Measurements from ENCODE around the gene EHD2. TPM values are rescaled to one million over a fixed set of nuclear protein-coding genes. Genes with fewer than 3 reads are reported as not detected.
"Not testable (repeated sequence)": the region's sequence is repeated elsewhere in the genome, so short reads cannot be mapped to it uniquely, and the experiment has no call there.

Gene EHD2, protein sequence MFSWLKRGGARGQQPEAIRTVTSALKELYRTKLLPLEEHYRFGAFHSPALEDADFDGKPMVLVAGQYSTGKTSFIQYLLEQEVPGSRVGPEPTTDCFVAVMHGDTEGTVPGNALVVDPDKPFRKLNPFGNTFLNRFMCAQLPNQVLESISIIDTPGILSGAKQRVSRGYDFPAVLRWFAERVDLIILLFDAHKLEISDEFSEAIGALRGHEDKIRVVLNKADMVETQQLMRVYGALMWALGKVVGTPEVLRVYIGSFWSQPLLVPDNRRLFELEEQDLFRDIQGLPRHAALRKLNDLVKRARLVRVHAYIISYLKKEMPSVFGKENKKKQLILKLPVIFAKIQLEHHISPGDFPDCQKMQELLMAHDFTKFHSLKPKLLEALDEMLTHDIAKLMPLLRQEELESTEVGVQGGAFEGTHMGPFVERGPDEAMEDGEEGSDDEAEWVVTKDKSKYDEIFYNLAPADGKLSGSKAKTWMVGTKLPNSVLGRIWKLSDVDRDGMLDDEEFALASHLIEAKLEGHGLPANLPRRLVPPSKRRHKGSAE
- 18.4 and 20.3 TPM in 2 replicates for total RNA-seq (2014; rRNA removed; shearing (Covaris generic))

- peak; percentile 75 for DNase-seq (ENCODE audit: low spot score)
Measured at GRCh38 chr19:47713046-47714021, at the start of gene EHD2. Gene EHD2, plus strand, starts transcription at chr19:47713422. Its CDS starts 3,191 bp downstream, at chr19:47716613.

- DNase-seq (ENCODE audit: low spot score): peak; percentile 89
Measured at GRCh38 chr19:47663435-47663910, 49.7 kb upstream of the EHD2 start.

DNA sequence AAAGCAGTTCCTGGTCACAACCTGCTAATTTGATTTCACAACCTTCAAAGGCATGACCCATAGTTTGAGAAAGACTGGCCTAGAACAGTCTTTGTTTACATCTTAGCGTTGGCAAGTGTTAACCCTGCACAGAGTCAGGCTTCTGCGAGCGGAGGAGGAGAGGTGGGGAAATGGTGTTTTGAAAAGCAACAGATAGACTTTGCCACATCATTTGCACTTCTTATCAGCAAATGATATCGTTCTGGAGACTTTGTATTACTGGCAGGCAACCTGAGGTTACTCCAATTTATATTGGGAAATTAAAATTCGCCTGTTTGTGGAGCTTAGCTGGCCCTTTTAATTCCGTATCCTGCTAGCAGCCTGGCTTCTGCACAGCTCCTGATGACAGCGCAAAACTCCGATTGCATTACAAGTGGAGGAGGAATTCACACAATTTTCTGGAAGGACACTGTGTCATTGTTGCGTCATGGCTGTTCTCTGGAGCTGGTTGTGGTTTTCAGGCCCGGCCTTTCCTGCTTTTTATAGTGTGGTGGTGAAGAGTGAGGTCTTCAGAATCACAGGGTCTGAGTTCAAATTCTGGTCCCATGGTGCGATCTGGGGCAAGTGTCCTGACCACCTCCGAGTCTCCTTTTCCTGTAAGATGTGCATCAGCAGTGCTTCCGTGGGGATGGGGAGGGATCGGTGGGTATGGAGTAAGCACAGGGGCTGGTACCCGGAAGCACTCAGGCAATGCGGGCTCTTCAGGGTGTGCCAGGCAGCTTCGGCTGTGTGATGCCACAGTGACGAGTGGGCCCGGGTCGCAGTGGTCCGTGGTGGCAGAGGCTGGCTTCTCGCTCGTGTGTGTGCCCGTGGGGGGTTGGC lies 49.1 kb upstream of the EHD2 start:
- DNase-seq (ENCODE audit: low spot score): peak; percentile 78

GRCh38 chr19:47668556-47668955 lies 44.7 kb upstream of the EHD2 start:
- DNase-seq (ENCODE audit: low spot score): not testable (repeated sequence)

- DNase-seq (ENCODE audit: low spot score): no peak
Measured at GRCh38 chr19:47670736-47671135, 42.5 kb upstream of the EHD2 start.

DNA sequence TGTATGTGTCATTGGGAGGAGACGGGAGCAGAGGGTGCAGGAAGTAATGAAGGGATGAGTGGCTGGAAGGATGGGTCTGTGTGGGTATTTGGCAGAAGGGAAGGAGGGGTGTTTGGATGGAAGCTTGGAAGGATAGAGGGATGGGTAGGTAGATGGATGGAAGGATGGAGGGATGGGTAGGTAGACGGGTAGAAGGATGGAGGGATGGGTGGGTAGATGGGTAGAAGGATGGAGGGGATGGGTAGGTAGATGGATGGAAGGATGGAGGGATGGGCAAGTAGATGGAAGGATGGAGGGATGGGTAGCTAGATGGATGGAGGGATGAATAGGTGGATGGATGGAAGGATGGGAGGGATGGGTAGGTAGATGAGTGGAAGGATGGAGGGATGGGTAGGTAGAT lies 41.7 kb upstream of the EHD2 start:
- no peak for DNase-seq (ENCODE audit: low spot score)

DNA sequence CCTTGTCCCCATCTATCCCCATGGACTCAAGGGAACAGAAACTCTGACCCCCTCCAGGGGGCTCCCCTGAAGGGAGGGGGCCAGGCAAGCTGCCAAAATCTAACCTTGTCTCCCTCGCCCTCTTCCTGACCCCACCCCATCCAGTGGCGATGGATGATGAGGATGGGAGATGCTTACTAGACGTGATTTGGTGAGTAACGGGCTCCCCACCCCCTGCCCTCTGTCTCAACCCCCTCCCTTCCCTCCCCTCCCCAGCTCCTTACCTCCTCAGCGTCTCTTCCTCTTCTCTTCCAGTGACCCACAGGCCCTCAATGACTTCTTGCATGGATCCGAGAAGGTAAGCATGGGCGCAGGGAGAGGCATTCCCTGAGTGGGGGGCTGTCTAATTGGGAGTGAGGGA lies 39.8 kb upstream of the EHD2 start:
- no peak for DNase-seq (ENCODE audit: low spot score)

DNA sequence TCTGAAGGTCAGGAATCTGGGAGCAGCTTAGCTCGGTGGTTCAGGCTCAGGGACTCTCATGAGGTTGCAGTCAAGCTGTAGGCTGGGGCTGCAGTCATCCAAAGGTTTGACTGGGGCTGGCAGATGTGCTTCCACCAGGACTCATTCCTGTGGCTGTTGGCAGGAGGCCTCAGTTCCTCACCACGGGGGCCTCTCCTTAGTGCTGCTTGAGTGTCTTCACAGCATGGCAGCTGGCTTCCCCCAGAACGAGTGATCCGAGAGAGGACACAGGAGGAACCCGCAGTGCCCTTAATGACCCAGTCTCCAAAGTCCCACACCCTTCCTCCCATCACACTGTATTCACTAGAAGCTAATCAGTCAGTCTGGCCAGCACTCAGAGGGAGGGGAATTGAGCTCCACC lies 38.7 kb upstream of the EHD2 start:
- peak; percentile 43 for DNase-seq (ENCODE audit: low spot score)

DNA sequence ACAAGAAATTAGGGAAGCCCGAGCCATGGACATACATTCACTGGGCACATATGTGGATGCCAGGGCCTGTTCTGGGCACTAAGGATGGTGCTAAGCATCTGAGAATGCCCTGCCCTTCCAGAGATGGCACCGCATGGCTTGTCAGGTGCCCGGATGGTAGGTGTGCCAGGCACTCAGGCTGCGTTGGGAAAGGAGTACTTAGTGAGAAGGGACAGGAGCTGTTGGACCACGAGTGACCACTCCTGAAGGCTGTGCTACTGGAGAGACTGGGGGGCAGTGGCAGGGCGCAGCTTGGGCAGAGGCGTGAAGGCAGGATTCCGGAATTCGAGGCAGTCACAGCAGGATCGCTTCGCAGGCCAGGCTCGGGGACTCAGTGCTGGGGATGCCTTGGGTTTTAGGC lies 38.0 kb upstream of the EHD2 start:
- DNase-seq (ENCODE audit: low spot score): no peak

DNA sequence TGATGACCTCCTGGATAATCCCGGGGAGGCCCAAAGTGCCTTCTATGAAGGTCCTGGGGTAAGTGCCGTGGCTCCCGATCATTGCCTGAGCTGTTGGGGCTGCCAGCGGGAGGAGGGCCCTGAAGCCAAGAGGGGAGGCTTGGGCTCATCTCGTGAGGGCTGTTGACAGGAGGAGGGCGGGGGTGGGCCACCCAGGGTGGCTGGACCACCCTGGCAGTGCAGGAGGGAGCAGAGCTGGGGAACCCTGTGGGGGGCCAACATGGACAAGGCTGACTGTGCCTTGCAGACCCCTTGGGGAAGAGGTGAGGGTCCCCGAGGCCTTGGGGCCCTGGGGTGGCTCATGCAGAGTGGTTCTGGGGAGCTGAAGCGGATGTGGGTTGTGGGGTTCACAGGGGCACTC lies 37.4 kb upstream of the EHD2 start:
- no peak for DNase-seq (ENCODE audit: low spot score)

DNA sequence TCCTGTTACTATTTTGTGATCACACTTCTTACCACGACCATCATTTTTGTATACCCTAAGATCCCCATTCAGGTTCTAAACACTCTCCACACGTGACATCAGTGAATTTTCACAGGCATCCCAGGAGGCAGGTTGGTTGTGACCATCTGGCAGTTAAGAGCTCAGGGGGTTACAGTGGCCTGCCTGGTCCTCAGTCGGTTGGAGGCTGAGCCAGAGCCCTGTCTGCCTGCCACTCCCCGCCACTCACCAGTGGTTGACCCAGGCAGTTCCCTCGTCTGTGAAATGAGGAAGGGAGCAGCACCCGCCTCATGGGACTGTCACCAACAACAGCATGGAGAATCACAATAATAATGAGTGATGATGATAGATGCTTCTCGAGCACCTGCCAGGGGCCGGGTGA lies 36.4 kb upstream of the EHD2 start:
- no peak for DNase-seq (ENCODE audit: low spot score)

- no peak for DNase-seq (ENCODE audit: low spot score)
Measured at GRCh38 chr19:47679251-47679900, 33.8 kb upstream of the EHD2 start.

DNA sequence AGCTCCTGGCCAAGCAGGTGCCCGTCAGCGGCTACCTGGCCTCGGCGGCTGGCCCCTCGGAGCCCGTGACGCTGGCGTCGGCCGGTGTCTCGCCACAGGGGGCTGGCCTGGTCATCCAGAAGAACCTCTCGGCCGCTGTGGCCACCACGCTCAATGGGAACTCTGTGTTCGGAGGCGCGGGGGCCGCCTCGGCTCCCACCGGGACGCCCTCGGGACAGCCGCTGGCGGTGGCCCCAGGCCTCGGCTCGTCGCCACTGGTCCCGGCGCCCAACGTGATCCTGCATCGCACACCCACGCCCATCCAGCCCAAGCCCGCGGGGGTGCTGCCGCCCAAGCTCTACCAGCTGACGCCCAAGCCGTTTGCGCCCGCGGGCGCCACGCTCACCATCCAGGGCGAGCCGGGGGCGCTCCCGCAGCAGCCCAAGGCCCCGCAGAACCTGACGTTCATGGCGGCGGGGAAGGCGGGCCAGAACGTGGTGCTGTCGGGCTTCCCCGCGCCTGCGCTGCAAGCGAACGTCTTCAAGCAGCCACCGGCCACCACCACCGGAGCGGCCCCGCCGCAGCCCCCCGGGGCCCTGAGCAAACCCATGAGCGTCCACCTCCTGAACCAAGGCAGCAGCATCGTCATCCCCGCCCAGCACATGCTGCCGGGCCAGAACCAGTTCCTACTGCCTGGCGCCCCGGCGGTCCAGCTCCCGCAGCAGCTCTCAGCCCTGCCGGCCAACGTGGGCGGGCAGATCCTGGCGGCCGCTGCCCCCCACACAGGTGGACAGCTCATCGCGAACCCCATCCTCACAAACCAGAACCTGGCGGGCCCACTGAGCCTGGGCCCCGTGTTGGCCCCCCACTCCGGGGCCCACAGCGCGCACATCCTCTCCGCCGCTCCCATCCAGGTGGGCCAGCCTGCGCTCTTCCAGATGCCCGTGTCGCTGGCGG lies 33.0 kb upstream of the EHD2 start:
- no peak for DNase-seq (ENCODE audit: low spot score)

DNA sequence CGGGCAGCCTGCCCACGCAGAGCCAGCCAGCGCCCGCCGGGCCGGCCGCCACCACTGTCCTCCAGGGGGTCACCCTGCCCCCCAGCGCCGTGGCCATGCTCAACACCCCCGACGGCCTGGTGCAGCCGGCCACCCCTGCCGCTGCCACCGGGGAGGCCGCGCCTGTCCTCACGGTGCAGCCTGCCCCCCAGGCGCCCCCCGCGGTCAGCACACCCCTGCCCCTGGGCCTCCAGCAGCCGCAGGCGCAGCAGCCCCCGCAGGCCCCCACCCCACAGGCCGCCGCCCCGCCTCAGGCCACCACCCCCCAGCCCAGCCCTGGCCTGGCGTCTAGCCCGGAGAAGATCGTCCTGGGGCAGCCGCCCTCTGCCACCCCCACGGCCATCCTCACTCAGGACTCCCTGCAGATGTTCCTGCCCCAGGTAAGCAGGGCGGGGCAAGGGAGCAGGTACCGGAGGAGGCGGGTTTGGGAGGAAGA lies 32.3 kb upstream of the EHD2 start:
- DNase-seq (ENCODE audit: low spot score): no peak

DNA sequence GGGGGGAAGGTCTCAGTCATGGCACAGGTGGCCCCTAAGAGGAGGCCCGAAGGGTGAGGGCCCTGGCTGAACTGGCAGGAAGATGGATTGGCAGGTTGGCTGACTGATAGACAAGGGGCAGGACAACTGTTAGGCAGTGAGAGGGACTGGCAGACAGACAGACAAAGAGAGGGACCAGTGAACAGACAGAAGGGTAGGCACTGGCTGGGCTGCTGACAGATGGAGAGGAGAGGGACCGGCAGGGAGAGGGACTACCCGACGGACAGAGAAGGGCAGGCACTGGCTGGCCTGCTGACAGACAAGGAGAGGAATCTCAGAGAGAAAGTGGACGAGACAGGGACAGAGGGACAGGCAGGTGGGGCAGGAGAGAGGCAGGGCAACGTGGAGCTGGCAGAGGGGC lies 31.8 kb upstream of the EHD2 start:
- no peak for DNase-seq (ENCODE audit: low spot score)

GRCh38 chr19:47681936-47682335 lies 31.3 kb upstream of the EHD2 start:
- no peak for DNase-seq (ENCODE audit: low spot score)

DNA sequence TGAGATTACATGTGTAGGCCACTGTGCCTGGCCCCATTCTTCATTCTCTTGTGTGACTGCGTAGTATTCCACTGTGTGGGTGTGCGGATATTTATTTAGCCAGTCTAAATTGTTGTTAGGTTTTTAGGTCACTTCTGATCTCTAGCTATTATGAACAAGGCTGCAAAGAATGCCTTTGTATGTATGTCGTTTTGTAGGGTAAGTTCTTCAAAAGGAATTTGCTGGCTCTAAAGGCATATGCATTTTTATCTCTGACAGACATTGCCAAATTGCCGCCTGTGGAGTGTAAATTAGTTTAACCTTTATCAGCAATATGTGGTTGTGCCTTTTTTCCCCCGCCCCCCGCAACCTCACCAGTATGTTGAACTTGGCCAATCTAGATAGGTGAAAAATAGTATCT lies 30.3 kb upstream of the EHD2 start:
- no peak for DNase-seq (ENCODE audit: low spot score)

DNA sequence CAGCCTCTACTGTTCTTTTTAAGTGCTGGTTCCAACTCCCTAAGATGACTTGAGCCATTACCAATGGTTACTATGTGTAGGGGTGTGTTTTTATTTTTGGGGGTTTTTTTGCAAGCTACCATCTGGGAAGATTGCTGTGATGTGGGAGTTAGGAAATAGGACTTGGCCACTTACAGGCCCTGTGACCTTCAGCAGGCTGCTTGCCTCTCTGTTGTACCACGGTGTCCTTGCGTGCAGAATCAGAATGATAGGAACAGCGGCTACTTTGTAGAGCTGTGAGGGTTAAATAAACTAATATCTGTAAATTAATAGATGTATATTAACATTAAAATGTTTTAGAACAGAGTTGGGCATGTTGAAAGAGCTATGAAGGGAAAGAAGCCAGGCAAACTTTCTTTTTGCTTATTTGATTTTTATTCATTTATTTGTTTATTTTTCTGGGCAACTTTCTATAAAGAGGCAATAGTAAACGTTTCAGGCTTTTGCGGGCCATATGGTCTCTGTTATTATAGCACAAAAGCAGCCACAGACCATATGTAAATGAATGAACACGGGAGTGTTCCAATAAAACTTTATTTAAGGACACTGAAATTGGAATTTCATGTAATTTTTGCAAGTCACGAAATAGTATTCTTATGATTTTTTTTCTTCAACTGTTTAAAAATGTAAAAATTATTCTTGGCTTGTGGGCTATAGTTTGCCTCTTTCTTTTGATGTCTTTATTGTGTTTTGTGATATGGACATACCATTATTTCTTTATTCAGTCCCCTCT lies 26.4 kb upstream of the EHD2 start:
- no peak for DNase-seq (ENCODE audit: low spot score)

Measured in HT-29 (cell line).